GM12874 (cell line): Measurements from ENCODE around the gene MIA2.

Source experiments
- CTCF ChIP-seq: IDR thresholded peaks from 2 replicates; pipeline ENCODE4 v1.5.1; 2011; ENCODE audit warnings: low read depth, mild to moderate bottlenecking, control low read depth, low read length, moderate library complexity; ENCODE audit not compliant: insufficient read depth

The MIA2 gene

GRCh38 chr14:39382463-39382862 lies 148.7 kb downstream of the MIA2 start:
- no peak for TF ChIP-seq CTCF

- TF ChIP-seq CTCF = no peak
Measured at GRCh38 chr14:39383026-39383660, 149.4 kb downstream of the MIA2 start.

- TF ChIP-seq CTCF = no peak
Measured at GRCh38 chr14:39383741-39384140, 150.0 kb downstream of the MIA2 start.

GRCh38 chr14:39384177-39384576 lies 150.5 kb downstream of the MIA2 start:
- TF ChIP-seq CTCF = no peak

GRCh38 chr14:39393289-39393688 lies 159.6 kb downstream of the MIA2 start:
- no peak for TF ChIP-seq CTCF

- no peak for TF ChIP-seq CTCF
Measured at GRCh38 chr14:39395555-39396254, 162.0 kb downstream of the MIA2 start.

- no peak for TF ChIP-seq CTCF
Measured at GRCh38 chr14:39396448-39396847, 162.7 kb downstream of the MIA2 start.
